WTC11 (cell line): ENCODE data around the gene AK6. TPM values are rescaled to one million over a fixed set of nuclear protein-coding genes. Genes with fewer than 3 reads are reported as not detected.

Experiments used
- ATAC-seq: fragments of 200-7000 bp; cut with Tn5 transposase; 2 replicates; pipeline ENCODE4 v1.10.0; 2021; ENCODE audit warnings: mild to moderate bottlenecking, moderate library complexity
- CTCF ChIA-PET: fragments of 300-600 bp; sonication (Branson Sonifier 250); formaldehyde crosslinking; loops from one replicate; lab custom pipeline; 2021; ENCODE audit warnings: antibody characterized with exemption; lab: Charles Lee
- POLR2A ChIA-PET: fragments of 350-600 bp; sonication (Branson Sonifier 250); formaldehyde crosslinking; loops from one replicate; lab custom pipeline; 2021; ENCODE audit warnings: antibody characterized with exemption; lab: Charles Lee
- DNase-seq: peaks from one replicate; pipeline ENCODE4 v3.0.0; 2021; ENCODE audit warnings: low spot score
- H3K27ac Mint-ChIP-seq: 2 replicates; pipeline ENCODE4 v1.8.0; 2021; ENCODE audit warnings: mixed read lengths
- H3K27me3 Mint-ChIP-seq: 2 replicates; pipeline ENCODE4 v1.8.0; 2021; ENCODE audit warnings: low read depth, mild to moderate bottlenecking, moderate library complexity, mixed read lengths
- H3K36me3 Mint-ChIP-seq: 2 replicates; pipeline ENCODE4 v1.8.0; 2021; ENCODE audit warnings: mixed read lengths
- H3K4me1 Mint-ChIP-seq: 2 replicates; pipeline ENCODE4 v1.8.0; 2022; ENCODE audit warnings: mixed read lengths
- H3K4me3 Mint-ChIP-seq: 2 replicates; pipeline ENCODE4 v1.8.0; 2021; ENCODE audit warnings: mild to moderate bottlenecking, moderate library complexity, mixed read lengths
- H3K9me3 Mint-ChIP-seq: 2 replicates; pipeline ENCODE4 v1.8.0; 2021; ENCODE audit warnings: mixed read lengths
- AR ChIP-seq: fragments of 250-450 bp; sonication (Bioruptor Pico); IDR thresholded peaks from 2 replicates; pipeline ENCODE4 v1.9.0; 2021; ENCODE audit warnings: mild to moderate bottlenecking
- ARID4B ChIP-seq: sonication (generic); formaldehyde crosslinking; IDR thresholded peaks from 2 replicates; pipeline ENCODE4 v1.8.0; 2023; ENCODE audit warnings: missing genetic modification reagents, mild to moderate bottlenecking, borderline replicate concordance
- CREB1 ChIP-seq: sonication (generic); formaldehyde crosslinking; IDR thresholded peaks from 2 replicates; pipeline ENCODE4 v1.8.0; 2023; ENCODE audit warnings: mild to moderate bottlenecking, missing genetic modification reagents
- EMX1 ChIP-seq: fragments of 250-450 bp; sonication (Bioruptor Pico); IDR thresholded peaks from 2 replicates; pipeline ENCODE4 v1.8.0; 2021; ENCODE audit warnings: mild to moderate bottlenecking
- ERG ChIP-seq: fragments of 250-450 bp; sonication (Bioruptor Pico); IDR thresholded peaks from 2 replicates; pipeline ENCODE4 v1.8.0; 2021; ENCODE audit warnings: mild to moderate bottlenecking
- FOXK1 ChIP-seq: sonication (generic); formaldehyde crosslinking; IDR thresholded peaks from 2 replicates; pipeline ENCODE4 v1.8.0; 2022; ENCODE audit warnings: mild to moderate bottlenecking, moderate library complexity, missing genetic modification reagents
- GTF2I ChIP-seq: fragments of 250-450 bp; sonication (Bioruptor Pico); conservative IDR thresholded peaks from 2 replicates; pipeline ENCODE4 v1.4.0; 2021; ENCODE audit warnings: mild to moderate bottlenecking
- HMGA2 ChIP-seq: fragments of 250-450 bp; sonication (Bioruptor Pico); IDR thresholded peaks from 2 replicates; pipeline ENCODE4 v1.4.0; 2021; ENCODE audit warnings: mild to moderate bottlenecking, moderate library complexity
- IRF2 ChIP-seq: sonication (generic); formaldehyde crosslinking; IDR thresholded peaks from 2 replicates; pipeline ENCODE4 v1.8.0; 2022; ENCODE audit warnings: low read depth, missing genetic modification reagents, borderline replicate concordance
- JUN ChIP-seq: sonication (generic); formaldehyde crosslinking; IDR thresholded peaks from 2 replicates; pipeline ENCODE4 v1.8.0; 2023; ENCODE audit warnings: mild to moderate bottlenecking, missing genetic modification reagents
- KAT7 ChIP-seq: sonication (generic); formaldehyde crosslinking; IDR thresholded peaks from 2 replicates; pipeline ENCODE4 v1.8.1; 2023; ENCODE audit warnings: missing genetic modification reagents, mild to moderate bottlenecking, borderline replicate concordance
- MYBL2 ChIP-seq: sonication (generic); formaldehyde crosslinking; IDR thresholded peaks from 2 replicates; pipeline ENCODE4 v1.8.1; 2023; ENCODE audit warnings: mild to moderate bottlenecking, moderate library complexity, missing genetic modification reagents
- PREB ChIP-seq: sonication (generic); formaldehyde crosslinking; IDR thresholded peaks from 2 replicates; pipeline ENCODE4 v1.8.1; 2022; ENCODE audit warnings: mild to moderate bottlenecking, missing genetic modification reagents, moderate library complexity, borderline replicate concordance
- SMAD3 ChIP-seq: sonication (generic); formaldehyde crosslinking; IDR thresholded peaks from 2 replicates; pipeline ENCODE4 v1.8.0; 2022; ENCODE audit warnings: missing genetic modification reagents, mild to moderate bottlenecking, borderline replicate concordance
- ZBTB43 ChIP-seq: sonication (generic); formaldehyde crosslinking; IDR thresholded peaks from 2 replicates; pipeline ENCODE4 v1.8.1; 2023; ENCODE audit warnings: mild to moderate bottlenecking, missing genetic modification reagents
- ZNF263 ChIP-seq: sonication (generic); formaldehyde crosslinking; IDR thresholded peaks from 2 replicates; pipeline ENCODE4 v1.8.1; 2022; ENCODE audit warnings: low read depth, mild to moderate bottlenecking, moderate library complexity, missing genetic modification reagents
- ZNF416 ChIP-seq: fragments of 250-450 bp; sonication (Bioruptor Pico); IDR thresholded peaks from 2 replicates; pipeline ENCODE4 v1.9.0; 2021; ENCODE audit warnings: mild to moderate bottlenecking, inconsistent platforms
- total RNA-seq: library from RNA; stranded (reverse); gene quantifications from 3 replicates; pipeline ENCODE4 v1.2.3, GENCODE V29; 2021
- TF ChIP-seq, protein P1 (sequence below): sonication (generic); formaldehyde crosslinking; IDR thresholded peaks from 2 replicates; pipeline ENCODE4 v1.8.0; 2023; ENCODE audit warnings: mild to moderate bottlenecking, missing genetic modification reagents
- TF ChIP-seq, protein P2 (sequence below): sonication (generic); formaldehyde crosslinking; IDR thresholded peaks from 2 replicates; pipeline ENCODE4 v1.8.0; 2022; ENCODE audit warnings: mild to moderate bottlenecking, missing genetic modification reagents
- TF ChIP-seq, protein P3 (sequence below): sonication (generic); formaldehyde crosslinking; IDR thresholded peaks from 2 replicates; pipeline ENCODE4 v1.8.0; 2022; ENCODE audit warnings: mild to moderate bottlenecking, missing genetic modification reagents

Gene AK6
- total RNA-seq, 1 experiment from 2014 or later, result 43.1 TPM

GRCh38 chr5:69308046-69308553, 61.2 kb downstream of the AK6 start:
- no peak for DNase-seq
- CTCF ChIA-PET, result no interaction called here
- H3K27ac Mint-ChIP-seq, result no peak overlapping the region
- H3K4me3 Mint-ChIP-seq, result no peak overlapping the region
- H3K4me1 Mint-ChIP-seq, result no peaks in the 10 kb centered on the region
- POLR2A ChIA-PET, result no interaction called here
- TF ChIP-seq KAT7 (CRISPR knock-in tag), result no peak
- peaks cover 37% of the 10 kb centered on the region for H3K36me3 Mint-ChIP-seq
- no peak for ATAC-seq
- H3K9me3 Mint-ChIP-seq, result peaks cover 36% of the 10 kb centered on the region
- no peaks in the 10 kb centered on the region for H3K27me3 Mint-ChIP-seq

DNA sequence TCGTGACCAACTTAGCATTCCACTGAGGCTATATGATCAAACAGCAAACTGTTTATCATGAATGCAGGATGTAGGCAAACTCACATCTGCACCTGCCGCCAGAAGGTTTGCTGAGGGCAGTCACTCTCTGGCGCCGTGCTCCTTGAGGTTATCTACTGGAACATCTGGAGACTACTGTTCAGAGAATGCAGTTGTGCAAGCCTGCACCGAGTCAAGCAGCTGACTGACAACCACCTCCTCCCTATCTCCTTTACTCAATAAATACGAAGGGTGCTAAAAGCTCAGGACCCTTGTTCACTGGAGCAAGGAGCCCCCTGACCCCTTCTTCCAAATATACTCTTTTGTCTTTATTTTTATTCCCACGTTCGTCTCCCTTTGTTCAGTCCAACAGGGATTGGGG, 63.8 kb downstream of the AK6 start:
- Mint-ChIP-seq H3K4me3 (no peak overlapping the region), H3K4me1 (no peaks in the 10 kb centered on the region), H3K36me3 (peaks cover 32% of the 10 kb centered on the region), H3K27ac (no peak overlapping the region), H3K27me3 (no peaks in the 10 kb centered on the region), H3K9me3 (peaks cover 36% of the 10 kb centered on the region)
- POLR2A ChIA-PET, result no interaction called here
- CTCF ChIA-PET, result no interaction called here
- DNase-seq (no peak), ATAC-seq (no peak)
- TF ChIP-seq, protein P1, sequence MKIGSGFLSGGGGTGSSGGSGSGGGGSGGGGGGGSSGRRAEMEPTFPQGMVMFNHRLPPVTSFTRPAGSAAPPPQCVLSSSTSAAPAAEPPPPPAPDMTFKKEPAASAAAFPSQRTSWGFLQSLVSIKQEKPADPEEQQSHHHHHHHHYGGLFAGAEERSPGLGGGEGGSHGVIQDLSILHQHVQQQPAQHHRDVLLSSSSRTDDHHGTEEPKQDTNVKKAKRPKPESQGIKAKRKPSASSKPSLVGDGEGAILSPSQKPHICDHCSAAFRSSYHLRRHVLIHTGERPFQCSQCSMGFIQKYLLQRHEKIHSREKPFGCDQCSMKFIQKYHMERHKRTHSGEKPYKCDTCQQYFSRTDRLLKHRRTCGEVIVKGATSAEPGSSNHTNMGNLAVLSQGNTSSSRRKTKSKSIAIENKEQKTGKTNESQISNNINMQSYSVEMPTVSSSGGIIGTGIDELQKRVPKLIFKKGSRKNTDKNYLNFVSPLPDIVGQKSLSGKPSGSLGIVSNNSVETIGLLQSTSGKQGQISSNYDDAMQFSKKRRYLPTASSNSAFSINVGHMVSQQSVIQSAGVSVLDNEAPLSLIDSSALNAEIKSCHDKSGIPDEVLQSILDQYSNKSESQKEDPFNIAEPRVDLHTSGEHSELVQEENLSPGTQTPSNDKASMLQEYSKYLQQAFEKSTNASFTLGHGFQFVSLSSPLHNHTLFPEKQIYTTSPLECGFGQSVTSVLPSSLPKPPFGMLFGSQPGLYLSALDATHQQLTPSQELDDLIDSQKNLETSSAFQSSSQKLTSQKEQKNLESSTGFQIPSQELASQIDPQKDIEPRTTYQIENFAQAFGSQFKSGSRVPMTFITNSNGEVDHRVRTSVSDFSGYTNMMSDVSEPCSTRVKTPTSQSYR (CRISPR knock-in tag), result no peak
- TF ChIP-seq, protein P2, sequence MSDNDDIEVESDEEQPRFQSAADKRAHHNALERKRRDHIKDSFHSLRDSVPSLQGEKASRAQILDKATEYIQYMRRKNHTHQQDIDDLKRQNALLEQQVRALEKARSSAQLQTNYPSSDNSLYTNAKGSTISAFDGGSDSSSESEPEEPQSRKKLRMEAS (CRISPR knock-in tag), result no peak
- TF ChIP-seq ZNF263 (CRISPR knock-in tag) (no peak), EMX1 (no peak), CREB1 (CRISPR knock-in tag) (no peak), MYBL2 (no peak), ZNF416 (CRISPR knock-in tag) (no peak), ARID4B (CRISPR knock-in tag) (no peak), SMAD3 (CRISPR knock-in tag) (no peak), JUN (CRISPR knock-in tag) (no peak), IRF2 (CRISPR knock-in tag) (no peak), PREB (CRISPR knock-in tag) (no peak), ERG (CRISPR knock-in tag) (no peak), GTF2I (CRISPR knock-in tag) (no peak), FOXK1 (CRISPR knock-in tag) (no peak), HMGA2 (CRISPR knock-in tag) (no peak), AR (CRISPR knock-in tag) (no peak), ZBTB43 (CRISPR knock-in tag) (no peak)
- TF ChIP-seq, protein P3, sequence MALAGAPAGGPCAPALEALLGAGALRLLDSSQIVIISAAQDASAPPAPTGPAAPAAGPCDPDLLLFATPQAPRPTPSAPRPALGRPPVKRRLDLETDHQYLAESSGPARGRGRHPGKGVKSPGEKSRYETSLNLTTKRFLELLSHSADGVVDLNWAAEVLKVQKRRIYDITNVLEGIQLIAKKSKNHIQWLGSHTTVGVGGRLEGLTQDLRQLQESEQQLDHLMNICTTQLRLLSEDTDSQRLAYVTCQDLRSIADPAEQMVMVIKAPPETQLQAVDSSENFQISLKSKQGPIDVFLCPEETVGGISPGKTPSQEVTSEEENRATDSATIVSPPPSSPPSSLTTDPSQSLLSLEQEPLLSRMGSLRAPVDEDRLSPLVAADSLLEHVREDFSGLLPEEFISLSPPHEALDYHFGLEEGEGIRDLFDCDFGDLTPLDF (CRISPR knock-in tag), result no peak
